RWPE1 (cell line): ENCODE results near the gene ARSA.
A peak's percentile ranks its signal among the peaks of the same experiment; 100 is the strongest.

ENCODE experiments used
- CTCF ChIA-PET: fragments of 350-600 bp; sonication (Branson Sonifier 250); formaldehyde crosslinking; extraction: SDS; loops from one replicate; lab custom pipeline; 2021; lab: Yijun Ruan, JAX
- POLR2A ChIA-PET: fragments of 400-600 bp; formaldehyde crosslinking; extraction: SDS; loops from one replicate; lab custom pipeline; 2020; ENCODE audit warnings: antibody characterized with exemption; ENCODE audit not compliant: low non-redundant PET; lab: Yijun Ruan, JAX
- DNase-seq: peaks from one replicate; pipeline ENCODE4 v3.0.0; 2012; ENCODE audit warnings: low spot score
- H3K27ac ChIP-seq: fragments of 450-650 bp; 2 replicates; pipeline ENCODE4 v1.5.1; 2017
- CTCF ChIP-seq: fragments of 450-650 bp; conservative IDR thresholded peaks from 2 replicates; pipeline ENCODE4 v1.5.1; 2017; ENCODE audit warnings: low read depth, mild to moderate bottlenecking

The ARSA gene

GRCh38 chr22:50577987-50578775, 49.8 kb downstream of the ARSA start, which contains the start of gene CPT1B:
Gene CPT1B (minus strand): TSS chr22:50578427. CDS start chr22:50577915, 512 bp downstream.
- peak within 1 kb of the TSS; percentile 93 for H3K27ac ChIP-seq
- TF ChIP-seq CTCF, result no peak
- no peak for DNase-seq
- ChIA-PET CTCF (interaction anchor here (1.0 kb wide), 1 partner anchor 52 kb away, joined by 3 read pairs; no protein-coding TSS in a partner anchor), POLR2A (no interaction called here)

- POLR2A ChIA-PET, result no interaction called here
- no peak for DNase-seq
- CTCF ChIA-PET, result interaction anchor here (1.0 to 1.9 kb wide), 3 partner anchors 15 to 116 kb away, joined by 3 to 6 read pairs (median 3); partner anchors contain the start of gene SYCE3
- H3K27ac ChIP-seq, result no peak overlapping the region
- no peak for TF ChIP-seq CTCF
These were observed 50.3 kb downstream of the ARSA start for GRCh38 chr22:50577697-50577986.

- DNase-seq, result no peak
- no peak for TF ChIP-seq CTCF
- ChIA-PET POLR2A (no interaction called here), CTCF (interaction anchor here (1.0 to 1.9 kb wide), 3 partner anchors 14 to 116 kb away, joined by 3 to 6 read pairs (median 3); partner anchors contain the start of gene SYCE3)
- no peak overlapping the region; the same call in 1 of the 2 replicates for H3K27ac ChIP-seq
These were observed 50.9 kb downstream of the ARSA start for GRCh38 chr22:50576806-50577696.

- 0 out of 2 replicates have a peak overlapping the region, but pooled peaks have one; percentile 29 for H3K27ac ChIP-seq
- no peak for TF ChIP-seq CTCF
- DNase-seq, result no peak
- ChIA-PET POLR2A (no interaction called here), CTCF (interaction anchor here (1.0 to 1.9 kb wide), 2 partner anchors 10 to 13 kb away, joined by 3 to 6 read pairs; partner anchors contain the start of gene SYCE3)
These were observed 51.9 kb downstream of the ARSA start for GRCh38 chr22:50576070-50576469.

- CTCF ChIA-PET, result interaction anchor here (0.7 to 1.0 kb wide), 2 partner anchors 9 to 11 kb away, joined by 3 read pairs; no protein-coding TSS in a partner anchor
- H3K27ac ChIP-seq, result peak overlapping the region; percentile 29; the same call in 1 of the 2 replicates
- POLR2A ChIA-PET, result no interaction called here
- no peak for DNase-seq
- no peak for TF ChIP-seq CTCF
These were observed 52.5 kb downstream of the ARSA start for GRCh38 chr22:50575426-50575941.
